HG02623 (cell line): ENCODE data around the gene TIMP3.

ENCODE experiments used
- ATAC-seq: cut with Tn5 transposase; IDR thresholded peaks from one replicate; pipeline ENCODE4 v1.9.1; 2021; ENCODE audit warnings: moderate library complexity; ENCODE audit not compliant: unreplicated experiment

TIMP3 gene

GRCh38 chr22:32805361-32805881 lies 3.9 kb downstream of the TIMP3 start:
- no peak for ATAC-seq

- no peak for ATAC-seq
These were observed 4.8 kb downstream of the TIMP3 start for GRCh38 chr22:32806296-32806695.

GRCh38 chr22:32808038-32808445 lies 6.5 kb downstream of the TIMP3 start:
- ATAC-seq = no peak

- no peak for ATAC-seq
These were observed 8.5 kb downstream of the TIMP3 start for GRCh38 chr22:32809786-32810554.

GRCh38 chr22:32810555-32811133 lies 9.1 kb downstream of the TIMP3 start:
- ATAC-seq = no peak

- ATAC-seq = no peak
These were observed 10.5 kb downstream of the TIMP3 start for GRCh38 chr22:32811788-32812545.

- ATAC-seq = no peak
These were observed 12.9 kb downstream of the TIMP3 start for GRCh38 chr22:32814285-32814860.

- ATAC-seq = no peak
These were observed 13.6 kb downstream of the TIMP3 start for GRCh38 chr22:32815059-32815458.

- no peak for ATAC-seq
These were observed 14.4 kb downstream of the TIMP3 start for GRCh38 chr22:32815943-32816342.

- ATAC-seq = no peak
These were observed 15.7 kb downstream of the TIMP3 start for GRCh38 chr22:32817137-32817730.

- no peak for ATAC-seq
These were observed 17.1 kb downstream of the TIMP3 start for GRCh38 chr22:32818446-32819115.

- ATAC-seq = no peak
These were observed 17.6 kb downstream of the TIMP3 start for GRCh38 chr22:32819120-32819519.

GRCh38 chr22:32820131-32821119 lies 18.9 kb downstream of the TIMP3 start:
- ATAC-seq = no peak

- ATAC-seq = no peak
These were observed 20.8 kb downstream of the TIMP3 start for GRCh38 chr22:32822179-32822877.

- ATAC-seq = no peak
These were observed 21.7 kb downstream of the TIMP3 start for GRCh38 chr22:32823024-32823730.

- no peak for ATAC-seq
These were observed 23.2 kb downstream of the TIMP3 start for GRCh38 chr22:32824531-32825312.

GRCh38 chr22:32826537-32826936 lies 25.0 kb downstream of the TIMP3 start:
- no peak for ATAC-seq
